Measurements from ENCODE around the gene SCAF1. TPM values are rescaled to one million over a fixed set of nuclear protein-coding genes. Genes with fewer than 3 reads are reported as not detected.

SCAF1 gene
- total and polyA plus RNA-seq, 2 experiments from 2014 or later = 19.7 to 53.7 TPM

DNA sequence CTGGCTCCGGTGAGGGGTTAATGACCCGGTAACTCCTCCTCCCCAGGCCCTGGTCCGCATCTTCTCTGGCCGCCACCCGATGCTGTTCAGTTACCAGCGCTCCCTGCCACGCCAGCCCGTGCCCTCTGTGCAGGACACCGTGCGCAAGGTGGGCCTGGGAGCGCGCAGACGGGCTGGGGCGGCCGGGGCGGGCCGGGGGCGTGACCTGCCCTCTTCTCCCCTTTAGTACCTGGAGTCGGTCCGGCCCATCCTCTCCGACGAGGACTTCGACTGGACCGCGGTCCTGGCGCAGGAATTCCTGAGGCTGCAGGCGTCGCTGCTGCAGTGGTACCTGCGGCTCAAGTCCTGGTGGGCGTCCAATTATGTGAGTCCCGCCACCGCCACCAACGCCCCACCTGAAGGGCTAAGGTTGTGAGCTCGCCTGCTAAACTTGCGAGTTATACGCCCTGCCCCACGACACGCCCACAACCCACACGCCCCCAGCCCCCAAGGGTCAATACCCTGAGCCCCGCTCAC is 59.3 kb downstream of the SCAF1 start (continued):
- TF ChIP-seq, protein P1, sequence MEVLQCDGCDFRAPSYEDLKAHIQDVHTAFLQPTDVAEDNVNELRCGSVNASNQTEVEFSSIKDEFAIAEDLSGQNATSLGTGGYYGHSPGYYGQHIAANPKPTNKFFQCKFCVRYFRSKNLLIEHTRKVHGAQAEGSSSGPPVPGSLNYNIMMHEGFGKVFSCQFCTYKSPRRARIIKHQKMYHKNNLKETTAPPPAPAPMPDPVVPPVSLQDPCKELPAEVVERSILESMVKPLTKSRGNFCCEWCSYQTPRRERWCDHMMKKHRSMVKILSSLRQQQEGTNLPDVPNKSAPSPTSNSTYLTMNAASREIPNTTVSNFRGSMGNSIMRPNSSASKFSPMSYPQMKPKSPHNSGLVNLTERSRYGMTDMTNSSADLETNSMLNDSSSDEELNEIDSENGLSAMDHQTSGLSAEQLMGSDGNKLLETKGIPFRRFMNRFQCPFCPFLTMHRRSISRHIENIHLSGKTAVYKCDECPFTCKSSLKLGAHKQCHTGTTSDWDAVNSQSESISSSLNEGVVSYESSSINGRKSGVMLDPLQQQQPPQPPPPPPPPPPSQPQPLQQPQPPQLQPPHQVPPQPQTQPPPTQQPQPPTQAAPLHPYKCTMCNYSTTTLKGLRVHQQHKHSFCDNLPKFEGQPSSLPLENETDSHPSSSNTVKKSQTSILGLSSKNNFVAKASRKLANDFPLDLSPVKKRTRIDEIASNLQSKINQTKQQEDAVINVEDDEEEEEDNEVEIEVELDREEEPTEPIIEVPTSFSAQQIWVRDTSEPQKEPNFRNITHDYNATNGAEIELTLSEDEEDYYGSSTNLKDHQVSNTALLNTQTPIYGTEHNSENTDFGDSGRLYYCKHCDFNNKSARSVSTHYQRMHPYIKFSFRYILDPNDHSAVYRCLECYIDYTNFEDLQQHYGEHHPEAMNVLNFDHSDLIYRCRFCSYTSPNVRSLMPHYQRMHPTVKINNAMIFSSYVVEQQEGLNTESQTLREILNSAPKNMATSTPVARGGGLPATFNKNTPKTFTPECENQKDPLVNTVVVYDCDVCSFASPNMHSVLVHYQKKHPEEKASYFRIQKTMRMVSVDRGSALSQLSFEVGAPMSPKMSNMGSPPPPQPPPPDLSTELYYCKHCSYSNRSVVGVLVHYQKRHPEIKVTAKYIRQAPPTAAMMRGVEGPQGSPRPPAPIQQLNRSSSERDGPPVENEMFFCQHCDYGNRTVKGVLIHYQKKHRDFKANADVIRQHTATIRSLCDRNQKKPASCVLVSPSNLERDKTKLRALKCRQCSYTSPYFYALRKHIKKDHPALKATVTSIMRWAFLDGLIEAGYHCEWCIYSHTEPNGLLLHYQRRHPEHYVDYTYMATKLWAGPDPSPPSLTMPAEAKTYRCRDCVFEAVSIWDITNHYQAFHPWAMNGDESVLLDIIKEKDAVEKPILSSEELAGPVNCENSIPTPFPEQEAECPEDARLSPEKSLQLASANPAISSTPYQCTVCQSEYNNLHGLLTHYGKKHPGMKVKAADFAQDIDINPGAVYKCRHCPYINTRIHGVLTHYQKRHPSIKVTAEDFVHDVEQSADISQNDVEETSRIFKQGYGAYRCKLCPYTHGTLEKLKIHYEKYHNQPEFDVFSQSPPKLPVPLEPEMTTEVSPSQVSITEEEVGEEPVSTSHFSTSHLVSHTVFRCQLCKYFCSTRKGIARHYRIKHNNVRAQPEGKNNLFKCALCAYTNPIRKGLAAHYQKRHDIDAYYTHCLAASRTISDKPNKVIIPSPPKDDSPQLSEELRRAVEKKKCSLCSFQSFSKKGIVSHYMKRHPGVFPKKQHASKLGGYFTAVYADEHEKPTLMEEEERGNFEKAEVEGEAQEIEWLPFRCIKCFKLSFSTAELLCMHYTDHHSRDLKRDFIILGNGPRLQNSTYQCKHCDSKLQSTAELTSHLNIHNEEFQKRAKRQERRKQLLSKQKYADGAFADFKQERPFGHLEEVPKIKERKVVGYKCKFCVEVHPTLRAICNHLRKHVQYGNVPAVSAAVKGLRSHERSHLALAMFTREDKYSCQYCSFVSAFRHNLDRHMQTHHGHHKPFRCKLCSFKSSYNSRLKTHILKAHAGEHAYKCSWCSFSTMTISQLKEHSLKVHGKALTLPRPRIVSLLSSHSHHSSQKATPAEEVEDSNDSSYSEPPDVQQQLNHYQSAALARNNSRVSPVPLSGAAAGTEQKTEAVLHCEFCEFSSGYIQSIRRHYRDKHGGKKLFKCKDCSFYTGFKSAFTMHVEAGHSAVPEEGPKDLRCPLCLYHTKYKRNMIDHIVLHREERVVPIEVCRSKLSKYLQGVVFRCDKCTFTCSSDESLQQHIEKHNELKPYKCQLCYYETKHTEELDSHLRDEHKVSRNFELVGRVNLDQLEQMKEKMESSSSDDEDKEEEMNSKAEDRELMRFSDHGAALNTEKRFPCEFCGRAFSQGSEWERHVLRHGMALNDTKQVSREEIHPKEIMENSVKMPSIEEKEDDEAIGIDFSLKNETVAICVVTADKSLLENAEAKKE (CRISPR knock-in tag; IDR thresholded peaks at IDR 0.05) = no peak
- TF ChIP-seq CREB1 (CRISPR knock-in tag; IDR thresholded peaks at IDR 0.05; ENCODE audit: low read depth) (no peak), NANOG (IDR thresholded peaks at IDR 0.05; ENCODE audit: borderline replicate concordance) (no peak), EZH2 (IDR thresholded peaks at IDR 0.05; ENCODE audit: low read depth, unreplicated experiment) (no peak)

DNA sequence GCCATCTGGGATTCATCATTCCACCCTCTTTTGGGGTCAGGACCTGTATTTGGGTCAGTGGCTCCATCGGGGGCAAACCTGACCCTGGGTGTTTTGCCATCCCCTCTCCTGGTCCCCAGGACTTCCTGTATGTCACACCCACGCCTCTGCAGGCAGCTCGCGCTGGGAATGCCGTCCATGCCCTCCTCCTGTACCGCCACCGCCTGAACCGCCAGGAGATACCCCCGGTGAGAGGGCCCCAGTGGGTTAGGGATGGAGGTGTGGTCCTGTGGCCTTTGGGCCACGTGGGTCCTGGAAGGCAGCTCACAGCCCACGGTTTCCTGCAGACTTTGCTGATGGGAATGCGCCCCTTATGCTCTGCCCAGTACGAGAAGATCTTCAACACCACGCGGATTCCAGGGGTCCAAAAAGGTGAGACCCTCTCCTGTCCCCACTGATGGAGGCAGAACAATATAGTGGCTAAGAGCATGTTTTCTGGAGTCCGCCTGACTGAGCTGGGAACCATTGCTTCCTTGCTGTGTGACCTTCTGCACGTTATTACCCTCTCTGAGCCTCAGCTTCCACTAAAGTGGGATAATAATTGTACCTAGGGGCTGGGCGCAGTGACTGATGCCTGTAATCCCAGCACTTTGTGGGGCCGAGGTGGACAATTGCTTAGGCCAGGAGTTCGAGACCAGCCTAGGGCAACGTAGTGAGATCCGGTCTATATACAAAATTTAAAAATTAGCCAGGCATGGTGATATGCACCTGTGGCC is 63.1 kb downstream of the SCAF1 start:
- no peak overlapping the region for H3K4me2 ChIP-seq
- no peaks in the 10 kb centered on the region for H3K27me3 ChIP-seq (ENCODE audit: insufficient read depth)
- DNase-seq (ENCODE audit: low spot score) = no peak
- Mint-ChIP-seq H3K36me3 (ENCODE audit: low read depth) (peaks cover 44% of the 10 kb centered on the region), H3K27ac (no peak overlapping the region), H3K4me3 (no peak overlapping the region), H3K27me3 (ENCODE audit: insufficient read depth, low read depth, poor library complexity) (peaks cover 16% of the 10 kb centered on the region), H3K4me1 (no peaks in the 10 kb centered on the region), H3K9me3 (no peaks in the 10 kb centered on the region)
- no peak overlapping the region for H3K4me3 ChIP-seq
- H3K79me2 ChIP-seq (replicated peaks; ENCODE audit: insufficient read depth) = no peaks in the 10 kb centered on the region
- no peak for ATAC-seq
- no peaks in the 10 kb centered on the region; the same call in 1 of the 2 replicates for H3K36me3 ChIP-seq (ENCODE audit: insufficient read depth)
- no peaks in the 10 kb centered on the region for H3K4me1 ChIP-seq (ENCODE audit: insufficient read depth)
- H2AFZ ChIP-seq = no peak overlapping the region
- H4K20me1 ChIP-seq (replicated peaks; ENCODE audit: insufficient read depth) = no peaks in the 10 kb centered on the region
- no peaks in the 10 kb centered on the region for H3F3A ChIP-seq (replicated peaks; ENCODE audit: low read depth)
- H3K9me2 ChIP-seq (ENCODE audit: insufficient read depth) = no peaks in the 10 kb centered on the region
- no peak overlapping the region for H3K27ac ChIP-seq (ENCODE audit: low read depth)
- TF ChIP-seq JUNB (IDR thresholded peaks at IDR 0.05; ENCODE audit: unreplicated experiment) (no peak), NANOG (IDR thresholded peaks at IDR 0.05; ENCODE audit: borderline replicate concordance) (no peak), STAT1 (IDR thresholded peaks at IDR 0.05; ENCODE audit: unreplicated experiment) (no peak)
- TF ChIP-seq, protein P2, sequence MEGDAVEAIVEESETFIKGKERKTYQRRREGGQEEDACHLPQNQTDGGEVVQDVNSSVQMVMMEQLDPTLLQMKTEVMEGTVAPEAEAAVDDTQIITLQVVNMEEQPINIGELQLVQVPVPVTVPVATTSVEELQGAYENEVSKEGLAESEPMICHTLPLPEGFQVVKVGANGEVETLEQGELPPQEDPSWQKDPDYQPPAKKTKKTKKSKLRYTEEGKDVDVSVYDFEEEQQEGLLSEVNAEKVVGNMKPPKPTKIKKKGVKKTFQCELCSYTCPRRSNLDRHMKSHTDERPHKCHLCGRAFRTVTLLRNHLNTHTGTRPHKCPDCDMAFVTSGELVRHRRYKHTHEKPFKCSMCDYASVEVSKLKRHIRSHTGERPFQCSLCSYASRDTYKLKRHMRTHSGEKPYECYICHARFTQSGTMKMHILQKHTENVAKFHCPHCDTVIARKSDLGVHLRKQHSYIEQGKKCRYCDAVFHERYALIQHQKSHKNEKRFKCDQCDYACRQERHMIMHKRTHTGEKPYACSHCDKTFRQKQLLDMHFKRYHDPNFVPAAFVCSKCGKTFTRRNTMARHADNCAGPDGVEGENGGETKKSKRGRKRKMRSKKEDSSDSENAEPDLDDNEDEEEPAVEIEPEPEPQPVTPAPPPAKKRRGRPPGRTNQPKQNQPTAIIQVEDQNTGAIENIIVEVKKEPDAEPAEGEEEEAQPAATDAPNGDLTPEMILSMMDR (conservative IDR thresholded peaks at IDR 0.05; ENCODE audit: low read depth in 2 of 2) = no peak

All from GM23338 (cell line).